Epithelial cell of proximal tubule (primary cell): ENCODE data around the gene HIBADH. TPM values are rescaled to one million over a fixed set of nuclear protein-coding genes. Genes with fewer than 3 reads are reported as not detected.

Source experiments
- DNase-seq: peaks from one replicate; pipeline ENCODE4 v3.0.0-alpha.2; 2011; ENCODE audit warnings: low read depth
- H3K4me3 ChIP-seq: 2 replicates; pipeline ENCODE4 v1.5.1; 2011; ENCODE audit warnings: low read depth, mild to moderate bottlenecking, low read length
- total RNA-seq: library from RNA; depleted of rRNA; stranded (reverse); fragments of >200 nt; gene quantifications from 2 replicates; pipeline ENCODE4 v1.2.3, GENCODE V29; 2015
- TF ChIP-seq, protein P1 (sequence below): conservative IDR thresholded peaks from 2 replicates; pipeline ENCODE4 v1.5.1; 2012; ENCODE audit warnings: low read depth, mild to moderate bottlenecking, low read length

Gene HIBADH
- total RNA-seq, 1 donor from 2014 or later, result 49.5 TPM

DNA sequence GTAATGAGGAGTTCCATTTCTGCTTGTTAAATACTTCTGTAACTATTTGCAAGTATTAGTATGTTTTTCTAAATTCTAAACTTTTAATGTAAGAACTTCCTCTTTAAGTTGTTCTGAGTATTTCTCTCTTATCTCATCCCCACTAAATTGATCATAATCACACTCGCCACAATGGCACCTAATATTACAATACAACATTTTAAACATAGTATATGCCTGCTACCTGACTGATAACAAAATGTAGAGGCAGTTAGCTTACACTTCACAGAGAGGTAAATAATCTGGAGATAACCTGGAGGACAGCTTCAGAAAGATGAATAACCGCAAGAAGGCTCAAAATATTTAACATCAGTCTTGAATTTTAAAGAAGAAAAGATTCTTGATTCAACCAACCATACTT is 48.6 kb downstream of the HIBADH start:
- TF ChIP-seq, protein P1, sequence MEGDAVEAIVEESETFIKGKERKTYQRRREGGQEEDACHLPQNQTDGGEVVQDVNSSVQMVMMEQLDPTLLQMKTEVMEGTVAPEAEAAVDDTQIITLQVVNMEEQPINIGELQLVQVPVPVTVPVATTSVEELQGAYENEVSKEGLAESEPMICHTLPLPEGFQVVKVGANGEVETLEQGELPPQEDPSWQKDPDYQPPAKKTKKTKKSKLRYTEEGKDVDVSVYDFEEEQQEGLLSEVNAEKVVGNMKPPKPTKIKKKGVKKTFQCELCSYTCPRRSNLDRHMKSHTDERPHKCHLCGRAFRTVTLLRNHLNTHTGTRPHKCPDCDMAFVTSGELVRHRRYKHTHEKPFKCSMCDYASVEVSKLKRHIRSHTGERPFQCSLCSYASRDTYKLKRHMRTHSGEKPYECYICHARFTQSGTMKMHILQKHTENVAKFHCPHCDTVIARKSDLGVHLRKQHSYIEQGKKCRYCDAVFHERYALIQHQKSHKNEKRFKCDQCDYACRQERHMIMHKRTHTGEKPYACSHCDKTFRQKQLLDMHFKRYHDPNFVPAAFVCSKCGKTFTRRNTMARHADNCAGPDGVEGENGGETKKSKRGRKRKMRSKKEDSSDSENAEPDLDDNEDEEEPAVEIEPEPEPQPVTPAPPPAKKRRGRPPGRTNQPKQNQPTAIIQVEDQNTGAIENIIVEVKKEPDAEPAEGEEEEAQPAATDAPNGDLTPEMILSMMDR, result no peak
- H3K4me3 ChIP-seq, result no peak overlapping the region
- DNase-seq, result no peak

DNA sequence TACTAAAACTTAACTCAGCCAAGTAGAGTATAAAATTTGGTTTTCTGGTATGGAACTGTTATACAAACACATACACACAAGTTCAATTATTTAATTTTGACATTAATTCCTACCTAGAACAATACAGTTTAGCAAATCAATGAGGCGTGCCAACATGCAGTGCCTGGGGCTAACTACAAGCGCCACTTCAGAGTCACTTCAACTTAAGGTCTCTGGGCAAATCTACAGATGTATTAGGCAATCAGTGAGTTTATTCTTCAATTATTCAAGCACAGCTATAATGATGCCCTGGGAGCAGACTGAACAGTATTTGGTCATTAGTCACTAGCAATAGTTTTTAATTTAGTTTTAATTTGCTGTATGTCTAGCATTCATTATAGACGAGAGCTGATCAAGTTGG is 51.6 kb downstream of the HIBADH start:
- peak; percentile 49 for DNase-seq
- TF ChIP-seq, protein P1, result no peak
- no peak overlapping the region for H3K4me3 ChIP-seq

DNA sequence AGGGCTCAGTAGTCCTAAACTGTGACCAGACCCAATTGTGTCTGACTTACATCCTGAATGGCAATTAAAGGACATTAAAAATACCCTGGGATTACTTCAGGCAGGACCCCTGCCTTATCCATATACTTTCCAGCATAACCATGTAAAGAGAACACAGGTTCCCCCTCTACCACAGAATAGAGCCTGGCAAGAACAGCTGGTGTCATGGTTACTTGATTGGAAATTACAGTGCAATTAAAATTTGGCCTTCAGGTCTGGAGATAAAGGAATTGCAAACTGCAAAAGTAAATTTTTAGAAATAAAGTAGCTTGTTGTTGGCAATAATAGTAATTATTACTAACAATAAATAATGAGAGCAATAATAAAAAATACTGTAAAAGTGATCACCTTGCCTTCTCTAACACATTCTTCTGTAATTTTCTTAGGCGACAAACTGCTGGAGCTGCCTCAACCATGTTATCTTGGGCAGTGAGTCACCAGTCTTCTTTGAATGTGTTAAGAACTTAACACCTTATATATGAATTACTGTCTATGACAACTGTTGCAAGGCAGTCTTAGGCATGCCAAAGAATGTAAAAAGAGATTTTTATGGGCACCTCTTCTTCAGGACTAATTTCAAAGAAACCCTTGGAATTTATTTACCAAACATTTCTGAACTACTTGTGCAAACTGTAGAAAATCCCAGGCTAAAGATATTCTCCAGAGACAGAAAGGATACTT is 53.7 kb downstream of the HIBADH start:
- TF ChIP-seq, protein P1, result no peak
- H3K4me3 ChIP-seq, result no peak overlapping the region
- DNase-seq, result no peak

DNA sequence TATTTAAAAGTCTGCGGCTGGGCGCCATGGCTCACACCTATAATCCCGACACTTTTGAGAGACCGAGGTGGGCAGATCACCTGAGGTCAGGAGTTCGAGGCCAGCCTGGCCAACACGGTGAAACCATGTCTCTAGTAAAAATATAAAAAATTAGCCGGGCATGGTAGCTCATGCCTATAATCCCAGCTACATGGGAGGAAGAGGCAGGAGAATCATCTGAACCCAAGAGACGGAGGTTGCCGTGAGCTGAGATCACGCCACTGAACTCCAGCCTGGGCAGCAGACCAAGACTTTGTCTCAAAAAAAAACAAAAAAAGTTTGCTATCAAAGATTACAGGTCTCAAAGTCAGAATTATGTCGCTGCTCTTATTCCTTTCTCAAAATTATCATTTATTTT is 55.5 kb downstream of the HIBADH start:
- TF ChIP-seq, protein P1, result no peak
- no peak overlapping the region for H3K4me3 ChIP-seq
- no peak for DNase-seq

DNA sequence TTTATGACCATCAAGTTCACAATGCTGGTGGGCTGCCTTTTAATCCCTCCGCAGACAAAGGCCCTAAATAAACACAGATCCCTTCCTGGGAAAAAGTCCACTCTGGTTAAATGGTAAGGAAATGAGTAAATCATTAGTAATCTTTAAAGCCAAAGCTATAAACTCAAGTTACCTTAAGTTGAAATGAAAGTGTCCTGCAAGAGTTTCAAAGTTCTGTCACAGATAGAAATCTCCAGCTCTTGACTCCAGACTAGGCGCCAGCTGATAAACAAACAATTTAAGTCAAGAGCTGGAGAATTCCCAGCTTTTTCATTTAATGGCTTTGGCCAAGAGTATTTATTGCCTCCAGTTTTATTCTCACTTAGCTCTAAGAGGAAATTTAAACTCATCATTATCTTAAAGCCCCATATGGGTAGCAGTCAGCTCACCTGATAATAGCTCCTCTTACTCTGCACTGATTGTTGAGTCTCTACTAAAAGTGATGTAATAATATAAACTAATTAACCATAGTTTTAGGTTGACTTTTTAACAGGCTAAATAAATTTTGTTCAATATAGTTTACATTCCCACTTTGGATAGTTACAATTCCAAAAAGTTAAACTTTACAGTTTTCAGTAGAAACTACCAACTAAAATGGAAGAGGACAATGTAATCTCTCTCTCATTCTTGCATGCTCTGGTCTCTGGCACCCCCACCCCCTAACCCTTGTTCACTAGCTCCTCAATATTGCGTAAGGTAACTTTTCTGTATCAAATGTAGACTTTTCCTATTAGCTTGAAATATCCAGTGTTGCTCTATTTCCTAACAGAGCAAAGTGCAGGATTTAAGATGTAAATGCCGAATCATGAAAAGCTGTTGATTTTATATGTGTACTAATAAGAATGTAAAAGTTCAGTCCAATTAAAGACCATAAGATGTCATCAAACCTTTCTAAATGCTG is 56.1 kb downstream of the HIBADH start:
- TF ChIP-seq, protein P1, result no peak

DNA sequence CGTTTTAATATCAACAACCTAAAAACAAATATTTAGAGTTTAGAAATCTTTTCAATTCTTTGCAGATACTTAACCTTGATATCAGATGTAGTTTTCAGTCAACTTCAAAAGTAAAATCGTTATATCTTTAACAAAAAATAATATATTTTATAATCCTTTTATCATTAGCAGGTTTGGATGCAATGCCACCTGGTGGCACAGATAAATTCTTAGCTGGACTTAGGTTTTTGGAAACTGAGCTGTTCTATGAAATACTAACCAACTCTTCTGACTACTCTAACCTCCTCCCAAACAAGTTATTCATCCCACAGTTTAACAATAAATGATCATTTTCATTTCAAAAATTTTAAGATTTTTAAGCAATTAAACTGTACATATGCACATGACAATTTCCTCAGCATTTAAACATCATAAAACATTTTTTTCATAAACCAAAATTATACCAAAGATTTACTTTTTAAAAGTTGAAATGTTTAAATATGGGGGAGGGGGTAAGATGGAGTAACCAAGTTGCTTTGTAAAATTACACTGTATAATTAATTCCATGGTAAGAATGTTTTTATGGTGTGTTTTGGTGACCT is 56.9 kb downstream of the HIBADH start:
- peak; percentile 26 for DNase-seq

More for the DNA sequence above, 56.1 kb downstream of the HIBADH start:
- peak; percentile 33 for DNase-seq
- H3K4me3 ChIP-seq, result no peak overlapping the region

More for the DNA sequence above, 56.9 kb downstream of the HIBADH start:
- TF ChIP-seq, protein P1, result peak; percentile 67
- H3K4me3 ChIP-seq, result no peak overlapping the region
